ENCODE data around the gene PSMC6. TPM values are rescaled to one million over a fixed set of nuclear protein-coding genes. Genes with fewer than 3 reads are reported as not detected.
"Not testable (repeated sequence)": the region's sequence is repeated elsewhere in the genome, so short reads cannot be mapped to it uniquely, and the experiment has no call there.

PSMC6 gene
- total RNA-seq, 2 donors from 2014 or later: 61.6 to 61.9 TPM

DNA sequence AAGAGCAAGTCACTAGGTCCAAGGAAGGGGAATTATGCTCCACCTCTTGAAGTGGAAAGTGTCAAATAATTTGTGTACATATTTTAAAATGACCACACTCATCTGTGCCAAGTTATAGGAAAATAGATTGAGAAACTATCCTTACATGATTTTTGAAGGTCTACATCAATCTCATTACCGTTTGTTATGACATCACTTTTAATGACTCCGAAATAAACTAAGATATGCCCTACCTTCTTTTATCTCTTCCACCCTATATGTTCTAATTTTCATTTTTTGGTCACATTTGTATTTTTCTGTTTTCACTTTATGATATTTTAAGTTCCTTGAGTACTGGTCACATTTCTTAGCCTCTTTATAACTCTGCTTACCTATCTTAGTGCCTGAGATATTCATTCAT, 3.3 kb upstream of the PSMC6 start:
- DNase-seq (no peak), ATAC-seq (no peak)
- intact Hi-C loops (cut with DNase I, micrococcal nuclease): no loop called here

DNA sequence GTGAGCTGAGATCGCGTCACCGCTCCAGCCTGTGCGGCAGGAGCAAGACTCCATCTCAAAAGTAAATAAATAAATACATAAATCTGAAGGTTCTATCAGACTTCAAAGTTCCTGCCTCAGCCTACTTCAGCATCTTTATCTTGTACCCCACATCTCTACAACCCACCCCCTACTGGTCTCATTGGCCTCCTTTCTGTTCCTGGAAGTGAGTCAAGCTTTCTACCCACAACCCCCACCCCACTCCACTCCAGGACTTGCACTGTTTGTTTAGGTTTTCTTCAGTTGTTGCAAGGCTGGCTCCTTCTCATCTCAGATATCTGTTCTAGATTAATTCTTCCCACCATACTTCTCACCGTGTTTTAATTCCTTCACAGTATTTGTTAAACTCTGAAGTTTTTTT, 714 bp upstream of the PSMC6 start:
- no peak for DNase-seq
- intact Hi-C loops (cut with DNase I, micrococcal nuclease): no loop called here

DNA sequence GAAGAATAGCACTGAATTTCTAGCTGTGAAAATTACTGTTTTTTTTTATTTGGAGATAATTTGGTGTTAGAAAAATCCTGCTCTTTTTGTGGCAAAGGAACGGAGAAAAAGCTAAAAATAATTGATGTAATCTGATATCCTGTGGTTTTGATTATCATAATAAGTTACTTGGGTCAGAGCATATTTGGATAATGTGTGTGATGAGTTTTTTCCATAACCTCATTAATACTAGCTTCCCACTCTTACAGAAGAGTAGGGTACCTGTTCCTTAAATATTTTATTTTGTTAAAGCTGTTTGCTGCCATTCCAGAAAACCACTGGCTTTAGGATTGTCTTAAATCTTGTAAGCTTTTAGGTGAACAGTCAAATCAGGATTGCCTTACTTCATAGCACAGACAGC, 4.7 kb downstream of the PSMC6 start:
- intact Hi-C loops (cut with DNase I, micrococcal nuclease): no loop called here
- DNase-seq (no peak), ATAC-seq (no peak)

More for the DNA sequence above, 714 bp upstream of the PSMC6 start:
- ATAC-seq: no peak

DNA sequence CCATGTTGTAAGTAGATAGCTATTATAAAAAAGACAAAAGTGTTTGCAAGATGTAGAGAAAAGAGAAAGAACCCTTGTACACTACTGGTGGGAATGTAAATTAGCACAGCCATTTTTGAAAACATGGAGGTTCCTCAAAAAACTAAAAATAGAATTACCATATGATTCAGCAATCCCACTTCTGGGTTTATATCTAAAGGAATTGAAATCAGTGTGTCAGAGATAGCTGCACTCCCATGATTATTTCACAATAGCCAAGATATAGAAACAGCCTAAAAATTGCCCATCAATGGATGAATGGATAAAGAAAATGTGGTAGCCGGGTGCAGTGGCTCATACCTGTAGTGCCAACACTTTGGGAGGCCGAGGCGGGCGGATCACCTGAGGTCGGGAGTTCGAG, 9.2 kb downstream of the PSMC6 start:
- intact Hi-C loops (cut with DNase I, micrococcal nuclease): no loop called here
- ATAC-seq: no peak
- DNase-seq: no peak

DNA sequence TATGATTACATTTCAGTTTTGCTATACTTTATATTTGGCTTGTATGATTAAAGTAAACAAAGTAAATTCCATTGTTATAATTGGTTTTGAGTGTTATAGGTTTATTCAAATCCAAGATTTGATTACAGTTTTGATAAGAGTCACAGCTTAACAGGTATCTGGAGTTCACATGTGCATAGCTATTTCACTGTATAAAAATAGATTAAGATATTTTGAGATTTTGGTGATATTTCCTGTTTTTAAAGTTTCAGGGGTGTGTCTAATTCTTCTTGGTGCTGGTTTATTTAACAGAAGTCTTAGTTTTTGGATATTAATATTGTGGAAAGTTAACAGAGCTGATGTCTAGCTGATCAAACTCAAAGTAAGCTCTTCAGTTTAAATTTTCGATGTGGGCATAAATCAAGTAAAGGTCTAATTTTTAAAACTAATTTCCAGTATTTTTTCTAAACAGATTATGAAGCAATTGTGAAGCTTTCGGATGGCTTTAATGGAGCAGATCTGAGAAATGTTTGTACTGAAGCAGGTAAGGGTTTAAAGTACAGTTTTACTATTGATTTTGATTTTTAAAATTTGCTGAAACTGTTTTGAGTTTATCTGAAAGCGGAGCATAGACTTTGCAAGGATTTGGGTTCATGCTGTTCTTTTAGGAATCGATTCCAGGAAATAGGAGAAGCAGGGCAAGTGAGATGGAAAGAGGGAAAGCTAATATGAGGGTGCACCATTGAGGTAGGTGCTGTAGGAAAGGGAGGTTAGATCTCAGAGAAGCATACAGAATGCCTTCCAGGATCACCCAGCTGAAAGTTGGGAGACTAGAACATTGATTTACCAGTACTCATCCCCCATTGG, 16.7 kb downstream of the PSMC6 start:
- no peak for DNase-seq
- no peak for ATAC-seq
- intact Hi-C loops (cut with DNase I, micrococcal nuclease): no loop called here

DNA sequence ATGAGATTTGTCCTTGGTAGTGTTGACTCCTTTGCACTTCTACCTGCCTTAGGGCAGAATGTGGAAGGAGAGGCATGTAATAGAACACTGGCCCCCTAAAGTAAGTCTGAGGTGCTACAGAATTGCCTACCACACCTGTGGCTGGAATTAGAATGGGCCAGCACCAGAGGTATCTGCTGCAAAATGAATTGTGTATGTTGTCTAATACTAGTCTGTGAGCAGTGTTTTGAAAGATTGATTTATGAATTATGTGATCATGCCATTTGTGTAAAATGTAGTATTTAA, 17.3 kb downstream of the PSMC6 start:
- no peak for ATAC-seq
- intact Hi-C loops (cut with DNase I, micrococcal nuclease): no loop called here
- DNase-seq: no peak

DNA sequence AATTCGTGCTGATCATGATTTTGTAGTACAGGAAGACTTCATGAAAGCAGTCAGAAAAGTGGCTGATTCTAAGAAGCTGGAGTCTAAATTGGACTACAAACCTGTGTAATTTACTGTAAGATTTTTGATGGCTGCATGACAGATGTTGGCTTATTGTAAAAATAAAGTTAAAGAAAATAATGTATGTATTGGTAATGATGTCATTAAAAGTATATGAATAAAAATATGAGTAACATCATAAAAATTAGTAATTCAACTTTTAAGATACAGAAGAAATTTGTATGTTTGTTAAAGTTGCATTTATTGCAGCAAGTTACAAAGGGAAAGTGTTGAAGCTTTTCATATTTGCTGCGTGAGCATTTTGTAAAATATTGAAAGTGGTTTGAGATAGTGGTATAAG, 20.5 kb downstream of the PSMC6 start:
- ATAC-seq; DNase-seq; intact Hi-C loops (cut with DNase I, micrococcal nuclease): not testable (repeated sequence)

DNA sequence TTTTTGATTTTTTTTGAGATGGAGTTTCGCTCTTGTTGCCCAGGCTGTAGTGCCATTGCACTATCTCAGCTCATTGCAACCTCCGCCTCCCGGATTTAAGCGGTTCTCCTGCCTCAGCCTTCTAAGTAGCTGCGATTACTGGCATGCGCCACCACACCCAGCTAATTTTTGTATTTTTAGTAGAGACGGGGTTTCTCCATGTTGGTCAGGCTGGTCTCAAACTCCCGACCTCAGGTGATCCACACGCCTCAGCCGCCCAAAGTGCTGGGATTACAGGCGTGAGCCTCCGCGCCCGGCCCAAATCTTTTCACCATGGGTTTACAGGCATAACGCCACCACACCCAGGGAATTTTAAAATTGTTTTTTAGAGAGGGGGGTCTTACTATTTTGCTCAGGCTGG, 22.0 kb downstream of the PSMC6 start:
- intact Hi-C loops (cut with DNase I, micrococcal nuclease); ATAC-seq: not testable (repeated sequence)
- peak in 1 of 2 donors; percentile 24 for DNase-seq

DNA sequence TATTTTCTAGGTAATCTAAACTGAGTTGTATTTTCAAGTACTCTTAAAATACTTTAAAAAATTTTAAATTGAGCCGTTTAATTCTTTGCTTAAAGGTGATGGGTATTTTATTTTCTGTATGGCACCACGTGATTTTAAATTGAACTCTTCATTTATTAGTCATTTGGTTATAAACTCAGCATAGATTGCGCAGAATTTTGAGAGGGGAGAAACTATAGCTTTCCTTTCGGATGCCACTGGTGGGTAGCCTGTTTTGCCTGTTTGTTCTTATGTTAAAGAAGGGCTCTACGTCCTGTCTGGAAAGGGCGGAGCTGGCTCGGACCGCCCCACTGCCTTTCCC, 22.6 kb downstream of the PSMC6 start:
- intact Hi-C loops (cut with DNase I, micrococcal nuclease): no loop called here
- ATAC-seq (no peak), DNase-seq (no peak)

DNA sequence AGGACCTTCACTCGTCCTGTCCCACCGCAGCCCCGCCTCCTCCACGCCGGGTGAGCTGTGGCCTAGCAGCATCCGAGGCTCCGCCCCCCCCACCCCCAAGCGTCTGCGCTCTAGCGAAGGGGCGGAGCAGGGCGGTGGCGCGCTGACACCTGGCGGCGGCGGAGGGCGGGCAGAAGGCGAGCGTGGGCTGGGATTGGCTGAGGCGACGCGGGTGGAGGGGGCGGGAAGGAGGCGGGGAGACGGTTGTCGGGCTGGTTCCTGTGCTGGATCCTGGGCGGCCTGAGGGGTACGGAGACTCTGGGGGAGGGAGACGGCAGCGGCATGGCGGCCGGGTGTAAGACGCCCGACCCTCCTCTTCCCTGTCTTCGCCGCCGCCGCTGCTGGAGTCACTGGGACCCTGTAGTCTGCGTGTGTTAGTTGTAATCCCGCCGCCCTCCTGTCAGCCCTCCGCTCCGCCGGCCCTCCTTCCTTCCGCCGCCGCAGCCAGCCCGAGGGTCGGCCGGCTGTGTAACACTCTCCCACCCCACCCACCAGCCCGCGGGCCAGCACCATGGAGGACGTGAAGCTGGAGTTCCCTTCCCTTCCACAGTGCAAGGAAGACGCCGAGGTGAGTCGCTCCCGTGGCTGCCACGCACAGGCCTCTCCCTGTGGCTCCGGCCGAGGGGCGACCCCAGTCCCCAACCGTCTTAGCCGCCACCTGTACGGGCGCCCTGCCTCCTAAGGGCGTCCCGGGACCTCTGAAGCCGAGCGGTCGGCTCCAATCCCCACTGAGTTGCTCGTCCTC, 23.1 kb downstream of the PSMC6 start, which contains the start of gene STYX:
STYX (plus strand) TSS at position 242 of the 784 bp plus-strand sequence; CDS start at position 551, 309 bp downstream.
- peak; percentile 99 to 100 for DNase-seq
- peak; percentile 97 for ATAC-seq
- intact Hi-C loops (cut with DNase I, micrococcal nuclease): no loop called here

DNA sequence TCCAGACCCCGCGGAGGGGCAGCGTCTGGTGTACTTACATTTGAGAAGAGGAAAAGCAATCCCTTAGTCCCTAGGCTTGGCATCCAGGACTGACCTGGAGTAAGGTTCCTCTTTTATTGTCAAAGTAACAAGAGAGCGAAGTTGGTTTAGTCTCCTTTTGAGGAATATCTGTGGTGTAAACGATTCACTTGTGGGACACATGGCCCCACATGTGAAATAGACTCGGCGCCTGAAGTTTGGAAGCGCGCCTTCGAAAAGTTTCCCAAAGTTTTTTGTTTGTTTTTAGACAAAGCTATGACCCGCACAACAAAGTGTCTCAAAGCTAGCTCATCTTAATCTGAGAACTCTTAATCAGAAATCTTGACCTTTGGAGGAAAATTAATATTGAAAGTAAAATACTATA, 23.7 kb downstream of the PSMC6 start:
- DNase-seq (no peak), ATAC-seq (no peak)
- intact Hi-C loops (cut with DNase I, micrococcal nuclease): no loop called here

DNA sequence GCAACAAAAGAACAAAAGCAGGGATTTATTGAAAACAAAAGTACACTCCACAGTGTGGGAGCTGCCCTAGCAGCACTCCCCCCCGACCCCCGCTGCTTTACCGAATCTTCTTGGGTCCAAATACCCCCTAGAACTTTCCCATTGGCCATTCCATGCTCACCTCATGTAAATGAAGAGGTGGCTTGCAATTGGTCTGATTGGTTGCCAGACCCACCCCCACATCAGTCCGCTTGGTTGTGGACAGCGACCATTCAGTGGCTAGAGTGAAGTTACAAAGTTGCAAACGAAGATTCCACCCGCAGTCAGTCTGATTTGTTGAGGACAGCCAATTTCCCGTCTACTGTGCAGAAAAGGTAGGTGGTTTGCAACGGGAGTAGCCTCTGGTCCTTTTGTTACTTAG, 26.8 kb downstream of the PSMC6 start:
- intact Hi-C loops (cut with DNase I, micrococcal nuclease): no loop called here
- ATAC-seq (no peak), DNase-seq (no peak)

DNA sequence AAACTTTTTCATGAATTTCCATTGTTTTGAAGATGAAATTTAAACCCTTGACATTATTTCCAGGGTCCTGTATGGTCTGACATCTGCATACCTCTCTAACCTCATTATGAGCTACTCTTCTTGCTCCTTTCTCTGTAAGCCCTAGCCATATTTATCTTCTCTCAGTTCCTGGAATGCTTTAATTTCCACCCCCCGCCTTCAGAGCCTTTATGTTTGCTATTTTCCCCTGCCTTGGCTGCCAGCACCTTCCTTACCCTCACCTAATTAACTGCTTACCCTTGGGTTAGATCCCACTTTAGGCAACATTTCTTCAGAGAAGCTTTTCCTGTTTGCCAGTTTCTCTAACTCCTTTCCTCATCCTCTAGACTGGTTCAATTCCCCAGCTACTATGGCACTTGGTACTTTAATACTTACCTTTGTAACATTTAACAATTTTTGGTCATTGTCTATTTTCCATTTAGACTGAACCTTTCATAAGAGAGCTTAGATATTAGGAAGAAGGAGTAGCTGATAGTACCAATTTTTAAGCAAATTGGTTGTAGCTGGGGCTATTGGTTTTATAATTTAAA, 29.0 kb downstream of the PSMC6 start:
- DNase-seq (no peak), ATAC-seq (no peak)
- intact Hi-C loops (cut with DNase I, micrococcal nuclease): no loop called here

DNA sequence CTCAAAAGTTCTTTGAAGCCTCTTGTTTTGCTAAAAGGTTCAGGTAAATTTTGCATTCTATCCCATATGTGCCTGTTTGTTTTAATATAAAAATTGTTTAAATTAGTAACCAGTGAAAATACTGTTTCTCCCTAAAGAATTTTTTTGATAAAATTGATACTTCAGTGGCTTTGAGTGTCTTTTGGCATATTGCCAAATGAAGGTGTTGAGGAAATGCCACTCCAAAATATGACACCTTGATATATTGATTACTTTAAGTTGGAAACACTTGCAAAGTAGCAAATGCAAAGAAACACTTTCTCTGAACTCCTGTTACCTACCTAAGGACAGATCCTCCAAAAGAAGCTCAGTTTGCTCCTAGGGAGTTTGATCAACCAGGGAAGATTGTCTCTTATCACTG, 31.4 kb downstream of the PSMC6 start:
- ATAC-seq (no peak), DNase-seq (no peak)
- intact Hi-C loops (cut with DNase I, micrococcal nuclease): no loop called here

DNA sequence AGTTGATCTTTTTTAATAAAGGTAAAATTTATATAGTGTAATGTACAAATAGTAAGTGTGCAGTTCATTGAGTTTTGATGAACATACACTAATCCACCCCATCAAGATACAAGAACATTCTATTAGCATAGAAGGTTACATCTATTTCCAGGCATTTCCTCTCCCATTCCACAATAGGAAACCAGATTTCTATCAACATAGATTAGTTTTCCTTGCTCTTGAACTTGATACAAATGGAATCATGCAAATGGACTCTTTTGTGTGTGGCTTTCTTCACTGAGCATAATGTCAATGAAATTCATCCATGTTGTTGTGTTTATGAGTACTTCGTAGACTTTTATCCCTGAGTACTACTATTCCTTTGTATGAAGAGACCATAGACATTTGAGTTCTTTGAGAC, 33.8 kb downstream of the PSMC6 start:
- no peak for DNase-seq
- intact Hi-C loops (cut with DNase I, micrococcal nuclease): no loop called here
- no peak for ATAC-seq

DNA sequence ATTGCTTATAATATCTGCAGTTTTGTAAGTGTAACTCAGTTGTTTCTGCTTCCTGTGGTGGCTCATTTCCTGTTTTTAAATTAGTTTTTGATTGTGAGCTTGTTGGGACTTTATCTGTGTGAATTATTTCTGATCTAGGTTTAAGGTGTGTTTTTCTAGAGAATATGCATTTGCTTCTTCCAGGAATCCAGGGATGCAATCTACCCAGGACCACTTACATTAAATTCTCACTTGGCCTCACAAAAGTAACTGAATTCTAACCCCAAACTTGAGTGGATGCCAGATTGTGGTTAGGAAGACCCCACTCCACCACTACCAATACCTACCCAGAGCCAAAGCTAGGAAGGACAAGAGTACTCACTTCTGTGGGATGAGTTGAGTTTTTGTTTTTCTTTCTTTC, 34.9 kb downstream of the PSMC6 start:
- DNase-seq (no peak), ATAC-seq (no peak)
- intact Hi-C loops (cut with DNase I, micrococcal nuclease): no loop called here

DNA sequence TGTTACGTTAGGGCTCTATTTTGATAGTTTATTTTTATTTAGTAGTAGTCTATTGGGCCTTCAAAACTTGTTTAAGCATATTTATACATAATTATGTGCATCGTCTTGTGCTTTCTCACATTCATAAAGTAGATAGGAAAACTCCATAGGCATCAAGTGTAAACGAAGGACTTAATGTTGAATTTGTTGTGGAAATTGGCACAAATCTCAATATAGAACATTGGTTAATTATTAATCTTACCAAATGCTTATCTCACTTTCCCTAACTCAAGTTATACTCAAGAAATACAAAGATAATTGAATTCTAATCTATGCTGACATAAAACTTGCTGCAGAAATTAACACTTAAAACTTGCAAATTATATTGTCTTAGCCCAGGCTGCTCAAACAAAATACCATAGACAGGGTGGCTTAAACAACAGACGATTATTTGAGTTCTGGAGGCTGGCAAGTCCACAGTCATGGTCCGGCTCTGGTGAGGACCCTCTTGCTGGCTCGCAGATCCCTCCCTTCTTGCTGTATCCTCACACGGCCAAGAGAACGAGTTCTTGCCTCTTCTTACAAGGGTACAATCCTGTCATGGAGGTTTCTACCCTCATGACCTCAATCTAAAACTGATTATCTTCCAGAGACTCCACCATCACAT, 41.8 kb downstream of the PSMC6 start:
- ATAC-seq (no peak), DNase-seq (no peak)
- intact Hi-C loops (cut with DNase I, micrococcal nuclease): no loop called here

DNA sequence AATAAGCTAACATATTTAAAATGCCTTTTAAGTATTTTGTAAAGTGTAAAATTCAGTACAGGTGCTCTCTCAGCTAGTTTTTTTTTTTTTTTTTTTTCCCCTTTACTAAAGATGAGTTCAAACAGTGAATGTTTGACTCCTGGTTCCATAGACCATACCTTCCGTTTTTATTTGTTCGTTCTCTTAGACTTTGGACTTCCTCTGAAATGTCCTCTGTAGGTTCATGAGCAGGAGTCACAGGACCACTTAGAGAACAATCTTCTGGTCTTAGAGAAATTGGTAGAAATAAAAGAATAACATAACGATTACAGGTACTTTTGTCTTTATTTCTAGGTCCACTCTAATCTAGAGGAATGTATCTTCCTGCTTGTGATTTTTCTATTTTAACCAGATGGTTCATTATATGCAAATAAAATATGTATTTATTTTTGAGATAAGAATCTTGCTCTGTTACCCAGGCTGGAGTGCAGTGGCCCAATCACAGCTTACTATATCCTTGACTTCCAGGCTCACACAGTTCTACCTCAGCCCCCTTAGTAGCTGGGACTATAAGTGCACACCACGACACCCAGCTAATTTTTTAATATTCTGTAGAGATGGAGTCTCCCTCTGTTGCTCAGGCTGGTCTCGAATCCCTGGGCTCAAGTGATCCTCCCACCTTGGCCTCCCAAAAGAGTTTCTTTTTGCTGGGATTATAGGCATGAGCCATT, 48.8 kb downstream of the PSMC6 start:
- no peak for DNase-seq
- ATAC-seq: peak; percentile 82
- intact Hi-C loops (cut with DNase I, micrococcal nuclease): no loop called here

DNA sequence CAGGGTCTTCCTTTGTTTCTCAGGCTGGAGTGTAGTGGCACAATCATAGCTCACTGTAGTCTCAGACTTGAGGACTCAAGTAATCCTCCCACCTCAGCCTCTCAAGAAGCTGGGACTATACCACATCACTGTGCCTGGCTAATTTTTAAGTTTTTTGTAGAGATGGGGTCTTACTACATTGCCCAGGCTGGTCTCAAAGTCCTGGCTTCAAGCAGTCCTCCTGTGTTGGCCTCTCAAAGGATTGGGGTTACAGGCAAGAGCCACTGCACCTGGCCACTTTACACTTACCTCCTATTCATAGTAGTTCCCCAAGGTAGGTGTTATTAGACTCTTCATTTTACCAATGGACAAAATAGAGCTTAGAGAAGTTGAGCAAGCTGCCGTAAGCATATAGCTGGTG, 52.1 kb downstream of the PSMC6 start:
- ATAC-seq: no peak
- DNase-seq: no peak
- intact Hi-C loops (cut with DNase I, micrococcal nuclease): no loop called here

Measured in left colon (tissue), 2 donors.